NCI-H1436 (cell line): ENCODE measurements around the gene FAM111A.

Experiments
- DNase-seq: peaks from one replicate; lab custom pipeline; 2025; lab: John Stamatoyannopoulos, UW

FAM111A gene

DNA sequence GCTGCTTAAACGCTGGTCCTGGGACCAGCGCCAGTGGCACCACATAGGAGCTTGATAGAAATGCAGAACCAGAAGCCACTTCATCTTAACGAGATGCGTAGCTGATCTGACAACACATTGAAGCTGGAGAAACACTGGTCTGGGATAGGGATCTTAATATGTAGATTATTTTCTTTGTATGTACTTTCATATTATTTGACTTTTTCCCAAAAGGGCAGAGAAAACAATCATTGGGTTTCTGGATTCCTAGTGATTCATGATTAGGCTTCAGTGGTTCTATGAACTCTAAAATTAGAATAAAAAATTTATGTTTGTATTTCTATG, 57.7 kb downstream of the FAM111A start:
- DNase-seq = no peak

DNA sequence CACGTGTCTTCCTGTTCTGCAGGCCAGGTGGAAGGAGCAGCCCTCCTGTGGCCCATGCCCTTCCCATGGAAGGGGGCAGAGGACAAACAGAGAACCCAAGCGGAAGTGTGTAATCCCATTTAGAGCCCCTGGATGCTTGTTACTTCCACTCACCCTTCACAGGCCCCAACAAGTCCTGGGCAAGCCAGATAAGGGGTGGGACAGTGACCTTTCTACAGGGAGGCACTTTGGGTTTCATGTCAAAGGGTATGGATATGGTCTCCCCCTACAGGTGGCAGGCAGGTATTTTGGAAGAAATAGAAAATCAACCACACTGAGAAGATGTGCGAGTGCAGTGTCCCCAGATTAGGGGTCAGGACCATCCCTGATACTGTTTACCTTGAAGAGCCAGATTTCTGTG, 58.7 kb downstream of the FAM111A start:
- DNase-seq = no peak
